HG03196 (cell line): ENCODE results near the gene NPSR1.
"Not testable (repeated sequence)": the region's sequence is repeated elsewhere in the genome, so short reads cannot be mapped to it uniquely, and the experiment has no call there.

Source experiments
- ATAC-seq: cut with Tn5 transposase; IDR thresholded peaks from one replicate; pipeline ENCODE4 v1.9.1; 2021; ENCODE audit not compliant: unreplicated experiment

NPSR1 gene

DNA sequence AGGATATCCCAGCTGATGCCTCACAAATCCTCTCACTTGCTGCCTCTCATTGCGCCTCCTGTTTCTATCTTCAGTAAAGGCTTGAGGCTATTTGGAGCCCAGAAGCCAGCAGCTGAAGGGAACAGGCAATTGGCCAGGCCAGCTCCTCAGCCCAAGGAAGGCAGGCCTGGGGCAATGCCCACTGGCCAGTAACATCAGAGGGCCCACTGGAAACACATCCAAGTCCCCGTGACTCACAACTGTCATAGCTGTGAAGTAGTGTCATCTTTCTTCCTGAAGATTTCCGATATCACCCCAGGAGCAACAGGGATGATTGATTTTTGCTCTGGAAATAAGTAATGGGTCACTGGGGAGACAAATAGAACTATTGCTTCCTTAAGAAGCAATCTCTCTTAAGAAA, 209.3 kb downstream of the NPSR1 start:
- not testable (repeated sequence) for ATAC-seq

DNA sequence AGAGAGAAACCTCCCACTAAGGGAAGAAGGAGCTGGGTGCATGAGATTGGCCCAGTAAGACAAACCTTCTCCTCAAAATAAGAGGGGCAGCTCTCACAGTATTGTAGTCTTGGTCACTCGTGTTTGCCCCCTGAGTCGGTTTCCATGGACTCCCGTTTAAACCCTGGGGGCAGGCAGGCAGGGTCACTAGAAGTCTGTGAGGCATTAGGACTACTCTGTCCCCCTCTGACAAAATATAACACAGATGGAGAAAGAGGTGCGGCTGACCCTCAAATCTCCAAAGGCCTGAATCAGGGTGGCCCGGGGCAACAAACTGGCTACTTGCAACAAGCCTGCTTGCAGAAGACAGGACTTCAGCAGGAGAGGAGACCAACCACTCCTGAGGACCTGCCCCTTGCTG, 210.6 kb downstream of the NPSR1 start:
- ATAC-seq: not testable (repeated sequence)

DNA sequence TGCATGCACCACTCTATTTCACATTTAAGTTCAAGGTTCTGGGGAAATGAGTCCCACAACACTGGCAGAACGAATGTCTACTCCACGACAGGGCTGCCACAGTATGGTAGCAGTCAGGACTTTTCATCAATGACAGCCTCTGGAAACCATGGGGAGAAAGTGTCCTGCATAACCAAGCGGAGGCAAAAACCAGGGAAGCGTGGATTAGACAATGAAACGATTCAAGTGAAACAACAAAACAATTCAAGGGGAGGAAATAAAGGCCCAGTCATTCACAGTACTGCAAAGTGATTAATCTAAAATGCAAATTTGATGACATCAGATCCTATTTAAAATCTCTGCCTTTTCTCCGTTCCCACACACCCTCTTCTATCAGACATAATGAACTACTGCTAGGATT, 211.0 kb downstream of the NPSR1 start:
- no peak for ATAC-seq

GRCh38 chr7:34870041-34870440, 212.0 kb downstream of the NPSR1 start:
- ATAC-seq: not testable (repeated sequence)

GRCh38 chr7:34874329-34874728, 216.3 kb downstream of the NPSR1 start:
- ATAC-seq: not testable (repeated sequence)

DNA sequence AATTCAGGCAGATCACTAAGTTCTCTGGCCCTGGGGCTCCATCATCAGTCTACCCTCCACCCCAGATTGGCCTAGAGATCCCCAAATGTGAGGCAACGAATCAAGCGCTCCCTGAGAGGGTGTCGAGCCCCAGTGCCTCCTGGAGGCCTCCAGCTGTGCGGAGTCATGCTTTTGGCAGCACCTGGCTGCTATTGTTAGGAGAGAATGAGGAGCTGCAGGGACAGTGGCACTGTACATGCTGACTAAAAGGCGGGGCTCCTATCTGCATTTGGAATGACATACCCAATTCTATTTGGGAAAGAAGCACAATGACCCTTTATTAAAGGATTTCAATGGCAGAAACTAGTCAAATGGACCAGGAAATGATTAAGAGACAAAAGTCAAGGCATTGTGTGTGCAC, 217.5 kb downstream of the NPSR1 start:
- ATAC-seq: no peak

DNA sequence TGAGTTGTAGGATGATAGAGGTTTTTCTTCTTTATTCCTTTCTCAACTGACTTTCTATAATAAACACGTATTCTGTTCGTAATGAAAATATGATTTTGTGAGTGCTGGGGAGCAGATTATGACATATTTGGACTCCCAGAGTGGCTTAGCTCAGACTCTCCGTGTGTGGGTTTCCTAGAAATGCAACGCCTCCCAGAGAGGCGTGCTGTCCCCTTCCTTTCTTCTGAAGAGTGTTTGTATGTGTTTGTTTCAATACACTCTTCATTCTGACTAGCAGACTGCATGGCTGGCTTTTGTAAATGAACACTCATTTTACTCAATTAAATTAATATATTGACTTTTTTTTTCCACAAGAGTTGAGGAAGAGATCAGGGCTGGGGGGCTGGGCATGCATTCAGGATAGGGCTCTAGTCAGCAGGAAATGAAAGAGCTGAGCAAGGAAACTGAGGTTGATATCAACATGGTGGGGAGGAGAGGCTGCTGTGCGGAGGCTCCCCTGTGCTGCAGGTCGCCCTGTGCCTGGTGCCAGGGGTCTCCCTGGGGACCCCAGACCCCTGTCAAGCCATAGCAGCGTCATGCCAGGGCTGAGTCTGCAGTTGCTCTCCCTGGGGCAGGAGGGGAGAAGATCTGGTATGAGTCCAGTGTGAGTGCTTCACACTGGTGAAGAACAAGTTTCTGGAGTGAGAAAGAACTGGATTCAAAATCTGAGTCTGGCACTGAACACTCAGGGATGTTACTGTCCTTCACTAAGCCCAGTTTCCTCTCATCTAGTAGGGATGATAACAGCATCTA, 221.1 kb downstream of the NPSR1 start:
- ATAC-seq: not testable (repeated sequence)

- ATAC-seq: no peak
Measured at GRCh38 chr7:34879871-34880270, 221.9 kb downstream of the NPSR1 start.

- not testable (repeated sequence) for ATAC-seq
Measured at GRCh38 chr7:34883855-34884254, 225.8 kb downstream of the NPSR1 start.

GRCh38 chr7:34886856-34887255, 228.8 kb downstream of the NPSR1 start:
- ATAC-seq: no peak

DNA sequence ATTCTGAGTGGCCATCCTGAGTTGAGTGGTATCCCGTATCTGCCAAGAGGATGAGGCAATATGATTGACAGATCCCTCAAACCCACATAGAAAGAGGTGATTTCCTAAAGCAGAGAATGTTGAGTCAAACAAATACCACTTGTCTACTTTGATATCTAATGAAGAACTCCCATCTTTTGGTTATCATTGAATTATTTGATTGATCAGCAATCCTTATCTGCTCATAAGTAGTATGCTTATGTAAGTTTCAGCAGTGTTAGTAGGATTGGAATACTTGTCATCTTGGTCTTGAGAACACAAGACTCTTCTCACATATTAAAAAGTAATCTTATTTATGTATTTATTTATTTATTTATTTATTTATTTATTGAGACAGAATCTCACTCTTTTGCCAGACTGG, 231.9 kb downstream of the NPSR1 start:
- ATAC-seq: no peak

GRCh38 chr7:34895202-34895601, 237.2 kb downstream of the NPSR1 start:
- no peak for ATAC-seq
